Thyroid gland (tissue), 4 donors: ENCODE data around the gene YWHAQ. TPM values are rescaled to one million over a fixed set of nuclear protein-coding genes. Genes with fewer than 3 reads are reported as not detected.

ENCODE experiments used
- DNase-seq, 2 donors: peaks; one replicate each; pipeline ENCODE4 v3.0.0-alpha.2; 2019
- H3K27ac ChIP-seq, 3 donors: fragments of 200-600 bp; sonication (generic); 1 replicate in 2 of 3; 2 replicates in 1 of 3; pipeline ENCODE4 v1.5.1; 2016 to 2019; ENCODE audit warnings: mild to moderate bottlenecking in 1 of 3, moderate library complexity in 1 of 3
- H3K27me3 ChIP-seq: fragments of 200-600 bp; sonication (generic); one replicate; pipeline ENCODE4 v1.5.1; 2019
- H3K36me3 ChIP-seq, 2 donors: fragments of 200-600 bp; sonication (generic); one replicate each; pipeline ENCODE4 v1.5.1; 2016 to 2019
- H3K4me1 ChIP-seq, 2 donors: fragments of 200-600 bp; sonication (generic); one replicate each; pipeline ENCODE4 v1.5.1; 2017 to 2019
- H3K4me3 ChIP-seq, 3 donors: fragments of 200-600 bp; sonication (generic); replicated peaks in 1 of 3; 1 replicate in 2 of 3; 2 replicates in 1 of 3; pipeline ENCODE4 v1.5.1; 2016; ENCODE audit warnings: mild to moderate bottlenecking in 1 of 3
- H3K9me3 ChIP-seq: fragments of 200-600 bp; sonication (generic); one replicate; pipeline ENCODE4 v1.5.1; 2017
- POLR2A ChIP-seq, 2 donors: fragments of 450-650 bp; IDR thresholded peaks; one replicate each; pipeline ENCODE4 v1.6.1; 2017; ENCODE audit warnings: antibody characterized with exemption in 2 of 2, mild to moderate bottlenecking in 2 of 2, moderate library complexity in 1 of 2
- WGBS, 2 donors: methylation state at CpG; one replicate each; pipeline ENCODE4 v1.1.5; 2017; 5-methylcytosine and 5-hydroxymethylcytosine counted together
- intact Hi-C: fragments of 100-400 bp; cut with DNase I; formaldehyde crosslinking; loops from one replicate; pipeline ENCODE4 v1.15.1; 2023
- total RNA-seq, 4 donors: library from RNA; depleted of rRNA; stranded (reverse); fragments of >200 nt; gene quantifications; one replicate each; pipeline ENCODE4 v1.2.3, GENCODE V29; 2016
- TF ChIP-seq, protein P1 (sequence below), 6 experiments: fragments of 200-600 bp in 3 of 6; fragments of 450-650 bp in 3 of 6; sonication (generic) in 3 of 6; IDR thresholded peaks; one replicate each; pipeline ENCODE4 v1.5.1; 2016 to 2019; ENCODE audit warnings: antibody characterized with exemption in 6 of 6, mild to moderate bottlenecking in 2 of 6, inconsistent platforms in 1 of 6, moderate library complexity in 1 of 6

The YWHAQ gene
- total RNA-seq, 4 donors from 2014 or later = 246 to 270 (median 265) TPM

DNA sequence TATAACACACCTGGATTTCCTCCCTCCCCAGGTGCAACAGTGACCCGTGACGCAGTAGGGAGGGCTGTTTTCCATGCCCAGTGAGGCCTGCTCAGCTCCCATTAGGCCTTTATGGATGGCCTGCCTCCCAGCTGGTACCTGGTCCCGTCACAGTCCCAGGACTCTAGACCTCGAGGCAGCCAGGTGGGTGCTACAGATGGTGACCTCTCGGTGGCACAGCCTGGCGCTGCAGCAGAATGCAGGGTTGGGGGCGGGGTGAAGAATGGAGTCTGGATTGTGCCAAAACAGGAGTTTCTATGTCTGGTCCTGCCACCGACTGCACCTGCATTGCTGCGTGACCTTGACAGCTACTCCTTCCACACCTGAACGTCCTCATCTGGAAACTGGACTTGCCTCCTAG, 18.0 kb upstream of the YWHAQ start:
- H3K27me3 ChIP-seq = no peaks in the 10 kb centered on the region
- DNase-seq = no peak

DNA sequence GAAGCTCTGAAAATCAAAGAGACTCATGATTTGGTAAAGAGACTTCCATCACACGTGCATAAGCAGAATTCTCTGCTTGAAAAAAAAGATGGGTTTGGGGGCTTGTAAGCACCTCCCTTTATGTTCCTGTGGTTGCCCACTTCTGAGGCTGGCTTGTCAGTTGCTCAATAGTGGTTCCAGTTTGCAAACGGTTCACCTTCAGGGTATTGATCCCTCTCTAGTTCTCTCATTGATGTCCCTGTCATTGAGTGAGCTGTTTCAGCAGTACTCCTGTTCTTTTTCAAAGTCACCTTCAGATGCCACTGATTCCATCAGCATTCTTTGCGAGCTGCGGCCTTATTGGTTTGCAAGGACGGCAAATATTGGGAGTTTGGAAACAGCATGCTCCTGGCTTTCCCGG, 17.1 kb upstream of the YWHAQ start:
- 67 to 74% methylated on average over 6 of the region's 6 CpGs for WGBS, 2 donors

More for the DNA sequence above, 18.0 kb upstream of the YWHAQ start:
- H3K36me3 ChIP-seq = no peaks in the 10 kb centered on the region
- TF ChIP-seq POLR2A (IDR thresholded peaks at IDR 0.05) = no peak
- TF ChIP-seq, protein P1, sequence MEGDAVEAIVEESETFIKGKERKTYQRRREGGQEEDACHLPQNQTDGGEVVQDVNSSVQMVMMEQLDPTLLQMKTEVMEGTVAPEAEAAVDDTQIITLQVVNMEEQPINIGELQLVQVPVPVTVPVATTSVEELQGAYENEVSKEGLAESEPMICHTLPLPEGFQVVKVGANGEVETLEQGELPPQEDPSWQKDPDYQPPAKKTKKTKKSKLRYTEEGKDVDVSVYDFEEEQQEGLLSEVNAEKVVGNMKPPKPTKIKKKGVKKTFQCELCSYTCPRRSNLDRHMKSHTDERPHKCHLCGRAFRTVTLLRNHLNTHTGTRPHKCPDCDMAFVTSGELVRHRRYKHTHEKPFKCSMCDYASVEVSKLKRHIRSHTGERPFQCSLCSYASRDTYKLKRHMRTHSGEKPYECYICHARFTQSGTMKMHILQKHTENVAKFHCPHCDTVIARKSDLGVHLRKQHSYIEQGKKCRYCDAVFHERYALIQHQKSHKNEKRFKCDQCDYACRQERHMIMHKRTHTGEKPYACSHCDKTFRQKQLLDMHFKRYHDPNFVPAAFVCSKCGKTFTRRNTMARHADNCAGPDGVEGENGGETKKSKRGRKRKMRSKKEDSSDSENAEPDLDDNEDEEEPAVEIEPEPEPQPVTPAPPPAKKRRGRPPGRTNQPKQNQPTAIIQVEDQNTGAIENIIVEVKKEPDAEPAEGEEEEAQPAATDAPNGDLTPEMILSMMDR (IDR thresholded peaks at IDR 0.05) = no peak
- no peaks in the 10 kb centered on the region for H3K4me1 ChIP-seq
- no peak overlapping the region for H3K27ac ChIP-seq
- H3K4me3 ChIP-seq = no peak overlapping the region
- 71 to 84% methylated on average over 9 to 10 of the region's 10 CpGs for WGBS, 2 donors
- intact Hi-C loops = no loop called here
- H3K9me3 ChIP-seq = no peaks in the 10 kb centered on the region

DNA sequence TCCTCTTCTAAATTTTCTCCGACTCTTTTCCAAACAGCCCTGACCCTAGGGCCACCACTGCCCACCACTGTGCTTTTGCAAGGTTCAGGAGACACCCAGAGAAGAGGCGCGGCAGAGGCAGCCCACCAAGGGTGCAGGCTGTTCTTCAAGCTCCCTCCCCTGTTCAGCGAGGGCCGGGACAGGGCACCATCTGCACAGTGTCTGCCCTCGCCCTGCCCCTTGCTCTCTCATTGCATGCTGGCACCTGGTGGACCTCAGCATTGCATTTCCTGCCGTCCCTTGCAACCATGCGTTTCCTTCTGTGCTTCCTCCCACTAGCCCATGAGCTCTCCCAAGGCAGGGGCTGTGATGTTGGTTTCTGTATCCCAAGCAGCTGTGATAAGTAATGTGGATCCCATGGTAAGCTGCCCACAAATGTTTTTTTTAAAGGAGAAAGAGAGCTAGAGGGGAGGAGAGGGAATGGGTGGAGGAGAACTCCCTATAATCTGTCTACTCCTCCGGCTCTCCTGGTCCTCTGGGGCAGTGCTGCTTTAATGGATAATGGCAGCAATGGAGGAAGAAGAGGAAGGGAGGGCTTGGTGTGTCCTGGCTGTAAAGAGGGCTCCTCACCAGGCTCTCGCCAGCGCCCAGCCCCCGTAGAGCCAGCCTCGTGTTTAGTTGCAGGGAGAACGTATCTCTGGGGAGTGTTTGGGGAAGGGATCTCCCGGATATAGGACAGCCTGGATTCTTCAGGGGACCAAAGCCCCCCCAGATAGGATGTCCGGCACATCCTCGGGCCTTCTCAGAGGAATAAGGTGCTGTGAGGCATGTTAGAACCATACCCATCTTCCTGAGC, 15.6 kb upstream of the YWHAQ start:
- WGBS, 2 donors = 79 to 84% methylated on average over 17 of the region's 17 CpGs
- TF ChIP-seq, protein P1 (IDR thresholded peaks at IDR 0.05) = no peak
- no peak for TF ChIP-seq POLR2A (IDR thresholded peaks at IDR 0.05)
- Histone ChIP-seq H3K9me3 (no peaks in the 10 kb centered on the region), H3K4me3 (no peak overlapping the region), H3K27me3 (no peaks in the 10 kb centered on the region), H3K36me3 (no peaks in the 10 kb centered on the region), H3K4me1 (no peaks in the 10 kb centered on the region), H3K27ac (no peak overlapping the region)
- intact Hi-C loops = no loop called here
- no peak for DNase-seq

More for the DNA sequence above, 17.1 kb upstream of the YWHAQ start:
- Histone ChIP-seq H3K9me3 (no peaks in the 10 kb centered on the region), H3K36me3 (no peaks in the 10 kb centered on the region), H3K4me1 (no peaks in the 10 kb centered on the region), H3K27ac (no peak overlapping the region), H3K4me3 (no peak overlapping the region), H3K27me3 (no peaks in the 10 kb centered on the region)
- intact Hi-C loops = no loop called here
- no peak for DNase-seq
- TF ChIP-seq POLR2A (IDR thresholded peaks at IDR 0.05) = no peak
- TF ChIP-seq, protein P1 (IDR thresholded peaks at IDR 0.05) = no peak

DNA sequence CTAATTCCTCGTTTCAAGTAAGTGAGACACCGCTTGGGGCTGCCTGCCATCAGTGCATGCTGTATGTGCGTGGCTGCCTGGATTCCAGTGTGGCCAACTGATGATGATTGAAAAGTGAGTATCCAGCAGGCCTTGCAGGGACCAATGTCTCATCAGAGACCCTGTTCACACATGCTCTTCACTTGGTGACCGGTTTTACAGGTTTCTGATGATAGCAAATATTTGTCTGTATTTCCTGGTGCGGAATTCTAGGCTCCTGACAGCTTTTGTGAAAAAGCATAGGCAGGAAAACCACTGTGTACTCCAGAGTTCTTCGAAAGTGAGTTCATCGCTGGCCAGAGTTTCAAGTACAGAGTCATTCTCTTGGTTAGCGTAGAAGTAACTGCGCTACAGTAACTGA, 13.8 kb upstream of the YWHAQ start:
- WGBS, 2 donors = 85 to 91% methylated on average over 9 of the region's 9 CpGs
- Histone ChIP-seq H3K4me3 (no peak overlapping the region), H3K27ac (no peak overlapping the region), H3K4me1 (no peaks in the 10 kb centered on the region), H3K36me3 (no peaks in the 10 kb centered on the region), H3K27me3 (no peaks in the 10 kb centered on the region), H3K9me3 (no peaks in the 10 kb centered on the region)
- intact Hi-C loops = no loop called here
- no peak for DNase-seq
- TF ChIP-seq, protein P1 (IDR thresholded peaks at IDR 0.05) = no peak
- no peak for TF ChIP-seq POLR2A (IDR thresholded peaks at IDR 0.05)

DNA sequence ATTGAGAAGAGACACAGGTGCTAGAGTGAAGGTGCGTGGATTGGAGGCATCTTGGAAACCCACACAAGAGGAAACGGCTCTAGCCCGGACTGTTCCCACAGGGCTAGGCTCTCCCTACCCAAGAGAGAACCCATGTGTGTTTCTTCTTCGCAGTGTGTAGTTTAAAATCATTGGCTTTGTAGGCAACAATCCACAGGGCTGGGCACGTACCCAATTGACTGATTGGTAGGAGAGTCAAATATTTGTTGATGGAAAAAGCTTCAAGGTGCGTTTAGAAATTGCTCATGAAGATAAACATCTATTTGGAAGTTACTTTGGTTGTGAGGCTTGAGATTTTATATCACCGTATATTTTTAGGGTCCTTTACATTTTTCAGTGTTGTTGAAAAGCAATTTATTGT, 13.2 kb upstream of the YWHAQ start:
- Histone ChIP-seq H3K4me1 (peaks cover 0 to under 1% of the 10 kb centered on the region in 2 donors), H3K36me3 (no peaks in the 10 kb centered on the region), H3K9me3 (no peaks in the 10 kb centered on the region), H3K27me3 (no peaks in the 10 kb centered on the region), H3K27ac (no peak overlapping the region), H3K4me3 (no peak overlapping the region)
- DNase-seq = no peak
- WGBS, 2 donors = 92 to 96% methylated on average over 7 of the region's 7 CpGs
- intact Hi-C loops = no loop called here
- TF ChIP-seq, protein P1 (IDR thresholded peaks at IDR 0.05) = no peak
- no peak for TF ChIP-seq POLR2A (IDR thresholded peaks at IDR 0.05)
